Inflammatory macrophage treated with lipopolysaccharide for 4 hours (primary cell): ENCODE results near the gene GCM1.

ENCODE experiments used
- DNase-seq: peaks from one replicate; pipeline ENCODE4 v3.0.0-alpha.2; 2020

The GCM1 gene

DNA sequence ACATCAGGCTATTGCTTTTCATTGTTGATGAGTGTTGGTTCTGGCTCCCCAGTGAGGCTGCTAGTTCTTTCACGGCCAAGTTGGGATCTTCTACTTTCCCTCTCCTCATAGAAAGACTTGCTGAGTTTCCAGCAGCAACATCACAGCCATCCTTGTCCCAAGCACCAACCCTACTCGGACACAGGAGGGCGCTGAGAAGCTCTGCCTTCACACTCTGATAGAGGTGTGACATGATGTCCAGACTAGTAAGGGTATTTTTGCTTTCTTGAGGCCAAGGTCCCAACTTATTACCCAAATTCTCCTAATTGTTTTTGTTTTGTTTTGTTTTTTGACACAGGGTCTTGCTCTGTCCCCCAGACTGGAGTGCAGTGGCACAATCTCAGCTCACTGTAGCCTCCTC is 3.0 kb upstream of the GCM1 start:
- peak; percentile 24 for DNase-seq

DNA sequence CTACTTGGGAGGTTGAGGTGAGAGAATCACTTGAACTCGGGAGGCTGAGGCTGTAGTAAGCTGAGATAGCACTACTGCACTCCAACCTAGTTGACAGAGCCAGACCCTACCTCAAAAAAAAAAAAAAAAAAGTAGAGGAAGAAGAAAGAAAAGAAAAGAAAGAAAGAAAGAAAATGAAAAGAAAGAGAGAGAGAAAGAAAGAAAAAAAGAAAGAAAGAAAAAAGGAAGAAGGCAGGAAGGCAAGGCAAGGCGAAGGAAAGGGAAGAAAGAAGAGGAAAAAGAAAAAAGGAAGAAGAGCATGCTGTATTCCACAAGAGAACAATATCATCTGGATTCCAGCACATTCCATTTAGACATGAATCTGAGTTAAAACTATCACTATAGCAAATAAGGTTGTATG is 3.8 kb downstream of the GCM1 start:
- no peak for DNase-seq

DNA sequence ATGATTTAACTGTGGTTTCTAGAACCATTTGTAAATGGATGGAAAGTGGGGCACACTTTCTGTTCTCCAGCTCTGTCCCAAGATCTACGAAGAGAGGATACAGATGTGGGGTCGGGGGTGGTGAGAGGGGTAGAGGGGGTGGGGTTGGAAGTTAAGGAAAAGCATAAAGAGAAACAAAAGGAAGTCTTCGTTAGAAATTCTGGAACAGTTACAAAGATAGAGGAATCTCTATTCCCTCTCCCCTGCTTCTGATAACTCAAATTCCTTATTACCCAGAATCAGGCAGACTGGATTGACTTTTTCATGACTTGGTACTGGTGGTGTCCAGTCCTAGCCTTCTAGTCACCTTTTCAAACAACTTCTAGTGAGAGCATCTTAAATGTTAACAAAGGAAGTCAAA is 4.9 kb downstream of the GCM1 start:
- DNase-seq: no peak

DNA sequence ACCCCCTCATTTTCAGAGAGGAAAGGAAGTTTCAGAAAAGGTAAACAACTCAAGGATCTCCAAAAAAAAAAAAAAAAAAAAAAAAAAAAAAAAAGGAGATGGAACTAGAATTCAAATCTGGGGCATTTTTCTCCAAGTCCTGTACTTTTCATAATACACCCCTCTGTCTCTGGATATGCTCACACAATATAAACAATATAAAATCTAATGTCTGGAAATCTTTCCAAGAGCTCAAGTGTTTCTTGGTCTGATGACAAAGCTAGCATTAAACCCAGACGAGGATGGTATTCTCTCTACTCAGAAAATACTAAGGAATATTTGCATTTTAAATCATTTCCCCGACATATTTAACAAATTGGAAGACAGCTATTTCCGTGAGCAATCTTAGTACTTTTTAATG is 5.8 kb downstream of the GCM1 start:
- DNase-seq: no peak

DNA sequence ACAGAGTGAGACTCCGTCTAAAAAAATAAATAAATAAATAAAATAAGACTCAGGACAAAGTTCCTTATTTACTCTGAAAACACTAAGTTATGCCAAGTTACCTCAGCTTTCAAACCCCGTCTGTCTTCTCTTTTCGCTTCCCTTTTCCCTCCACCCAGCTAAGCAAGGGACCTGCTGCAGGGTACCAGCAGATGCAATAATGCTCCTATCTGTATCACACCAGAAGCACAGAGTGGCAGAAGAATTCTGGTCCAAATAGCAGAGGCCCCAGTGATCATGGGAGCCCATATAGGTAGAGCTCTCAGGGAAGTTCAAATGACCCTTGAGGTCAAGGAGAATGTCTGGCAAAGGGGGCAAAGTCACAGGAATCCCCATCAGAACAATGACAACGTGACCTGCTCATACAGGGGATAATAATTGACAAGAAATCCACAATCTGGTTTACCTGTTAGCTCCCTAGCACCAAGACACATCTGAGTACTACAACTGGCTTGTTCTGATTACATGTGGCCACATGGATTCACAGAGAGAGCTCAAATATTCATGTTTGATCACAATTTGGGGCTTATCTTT is 8.7 kb downstream of the GCM1 start:
- no peak for DNase-seq

DNA sequence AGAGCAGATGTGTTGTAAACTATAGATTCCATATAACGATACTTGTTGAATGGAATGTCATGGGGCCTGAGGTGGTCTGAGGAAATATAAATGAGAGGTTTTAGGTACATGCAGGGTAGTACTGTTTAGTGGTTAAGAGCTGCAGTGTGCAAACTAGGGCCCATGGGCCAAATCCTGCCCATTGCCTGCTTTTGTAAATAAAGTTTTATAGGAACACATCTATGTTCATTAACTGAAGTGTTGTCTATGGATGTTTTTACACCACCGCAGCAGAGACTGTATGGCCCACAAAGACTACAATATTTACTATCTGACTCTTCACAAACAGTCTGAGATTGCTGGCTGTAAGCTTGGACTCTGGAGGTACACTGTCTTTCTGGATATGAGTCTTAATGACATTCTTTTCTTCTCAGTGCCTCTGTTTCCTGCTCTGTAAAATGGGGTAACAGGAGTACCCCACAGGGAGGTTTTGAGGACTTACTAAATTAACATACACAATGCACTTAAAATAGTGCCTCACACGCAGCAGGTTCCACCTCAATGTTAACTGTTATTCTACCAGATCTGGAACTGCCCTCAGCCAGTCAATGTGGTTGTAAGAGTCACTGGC is 12.5 kb downstream of the GCM1 start:
- no peak for DNase-seq

DNA sequence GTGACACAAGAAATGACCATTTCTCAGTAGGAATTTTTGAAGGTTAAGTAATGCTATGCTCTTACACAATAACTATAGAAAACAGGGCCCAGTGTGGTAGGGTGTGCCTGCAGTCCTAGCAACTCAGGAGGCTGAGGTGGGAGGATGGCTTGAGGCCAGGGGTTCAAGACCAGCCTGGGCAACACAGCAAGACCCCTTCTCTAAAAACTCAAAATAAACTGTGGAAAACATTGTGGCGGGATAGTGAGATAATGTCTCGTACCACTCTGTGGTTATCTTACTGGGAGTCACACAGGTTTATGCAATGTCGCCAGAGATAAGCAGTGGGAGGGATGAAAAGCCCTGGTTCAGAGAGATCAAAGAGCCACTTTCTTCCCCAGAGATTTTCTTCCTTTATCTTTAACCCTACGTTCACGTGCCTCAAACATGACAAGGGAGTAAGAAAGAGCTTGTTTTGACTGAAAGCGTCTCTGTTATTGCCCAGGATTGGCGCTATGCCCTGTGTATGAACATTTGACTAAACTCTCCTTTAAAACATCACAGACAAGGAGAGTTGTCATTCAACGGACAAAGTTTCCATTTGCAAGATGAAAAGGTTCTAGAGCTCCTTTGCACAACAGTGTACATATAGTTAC is 13.9 kb downstream of the GCM1 start:
- no peak for DNase-seq

DNA sequence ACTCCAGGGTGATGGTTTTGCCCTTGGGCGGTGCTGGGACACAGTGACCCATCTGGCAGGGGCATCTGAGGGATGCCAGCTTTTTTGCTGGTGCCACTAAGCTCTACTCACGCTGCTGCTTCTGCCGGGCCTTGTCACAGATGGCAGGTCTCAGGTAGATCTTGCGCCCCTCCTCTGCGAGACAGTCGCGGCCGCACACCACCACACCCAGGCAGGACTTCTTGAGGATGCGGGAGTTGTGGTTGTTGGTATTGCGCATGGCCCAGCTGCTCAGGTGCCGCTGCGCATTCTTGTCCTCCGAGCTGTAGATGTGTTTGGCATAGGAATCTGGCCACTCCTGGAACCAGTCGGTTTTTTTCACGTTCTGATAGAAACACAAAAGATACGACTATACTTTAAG is 14.7 kb downstream of the GCM1 start:
- no peak for DNase-seq

DNA sequence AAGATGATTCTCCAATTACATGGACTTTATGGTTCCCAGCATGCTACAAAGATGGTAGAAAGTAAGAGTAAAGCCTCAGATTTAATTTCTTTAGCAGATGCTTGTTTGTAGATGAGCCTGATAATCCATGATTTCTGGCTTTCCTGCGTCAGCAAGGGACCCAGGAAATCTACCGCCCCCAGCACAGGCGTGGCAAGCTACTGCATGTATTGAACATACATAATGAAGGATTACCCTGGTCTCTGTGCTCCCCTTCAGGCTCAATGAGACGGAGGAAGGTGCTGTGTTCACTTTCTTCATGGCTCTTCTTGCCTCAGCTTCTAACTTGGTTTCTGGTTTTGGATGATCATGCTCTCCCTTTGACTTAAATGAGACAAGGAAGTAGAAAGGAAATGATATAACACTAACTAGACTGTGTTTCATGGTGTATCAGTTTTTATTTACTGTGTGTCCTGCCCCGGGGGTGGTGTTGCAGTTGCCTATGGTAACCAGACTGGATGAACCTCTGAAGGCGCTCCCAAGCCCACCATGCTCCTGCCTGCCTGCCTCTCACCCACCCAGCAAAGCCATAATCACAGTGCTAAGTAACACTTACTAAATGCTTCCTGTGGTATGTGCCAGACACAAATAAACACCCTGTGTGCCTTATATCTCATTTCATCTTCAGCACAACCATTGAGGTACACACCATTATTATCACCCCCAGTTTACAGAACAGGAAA is 17.9 kb downstream of the GCM1 start:
- DNase-seq: no peak

DNA sequence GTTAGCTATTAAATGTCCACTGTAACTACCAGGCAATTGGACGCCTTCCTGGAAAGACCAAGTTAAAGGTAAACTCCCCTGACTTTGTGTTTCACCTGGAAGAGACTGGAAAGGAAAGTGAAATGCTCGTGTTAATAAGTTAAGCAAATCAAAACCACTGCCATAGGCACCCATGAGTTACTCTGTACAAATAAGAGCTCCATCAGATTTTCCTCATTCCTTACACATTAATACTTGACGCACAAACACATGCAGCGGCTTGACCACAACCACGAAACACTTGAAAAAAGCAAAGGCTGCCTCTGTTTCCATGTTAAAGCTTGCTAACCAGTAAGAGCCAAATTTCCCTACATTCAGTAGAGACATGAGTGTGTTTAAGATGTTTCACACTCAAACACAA is 19.8 kb downstream of the GCM1 start:
- DNase-seq: no peak

DNA sequence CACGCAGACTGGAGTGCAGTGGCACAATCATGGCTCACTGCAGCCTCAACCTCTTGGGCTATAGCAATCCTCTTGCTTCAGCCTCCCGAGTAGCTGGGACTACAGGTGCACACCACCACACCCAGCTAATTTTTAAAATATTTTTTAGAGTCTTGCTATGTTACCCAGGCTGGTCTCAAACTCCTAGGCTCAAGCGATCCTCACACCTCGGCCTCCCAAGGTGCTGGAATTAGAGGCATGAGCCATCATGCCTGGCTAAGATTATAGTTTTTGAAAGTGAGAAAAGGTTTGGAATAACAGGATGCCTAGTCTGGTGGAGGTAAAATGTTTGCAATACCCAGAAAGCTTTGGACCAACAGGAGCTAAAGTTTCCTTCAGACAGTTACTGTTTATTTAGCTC is 23.4 kb downstream of the GCM1 start:
- no peak for DNase-seq

DNA sequence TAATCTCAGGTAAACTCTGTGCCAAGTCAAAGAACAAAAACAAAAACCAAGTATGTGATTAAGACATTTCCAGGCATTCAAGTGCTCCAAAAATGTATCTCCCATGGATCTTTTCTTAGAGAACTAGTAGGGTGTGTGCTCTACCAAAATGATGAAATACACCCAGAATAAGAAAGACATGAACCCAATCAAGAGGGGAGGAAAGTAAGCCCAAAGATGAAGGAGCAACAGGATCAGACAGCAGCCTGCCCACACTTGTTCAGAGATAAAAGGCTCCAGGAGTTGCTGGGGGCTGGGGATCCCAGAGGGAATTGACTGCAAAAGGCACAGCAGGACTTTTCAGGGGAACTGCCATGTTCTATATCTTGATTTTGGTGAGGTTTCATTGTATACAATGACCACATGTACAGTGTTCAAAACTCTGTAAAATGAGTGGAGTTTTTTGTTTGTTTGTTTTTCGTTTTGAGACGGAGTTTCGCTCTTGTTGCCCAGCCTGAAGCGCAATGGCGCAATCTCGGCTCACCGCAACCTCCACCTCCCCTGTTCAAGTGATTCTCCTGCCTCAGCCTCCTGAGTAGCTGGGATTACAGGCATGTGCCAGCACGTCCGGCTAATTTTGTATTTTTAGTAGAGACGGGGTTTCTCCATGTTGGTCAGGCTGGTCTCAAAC is 24.4 kb downstream of the GCM1 start:
- no peak for DNase-seq

DNA sequence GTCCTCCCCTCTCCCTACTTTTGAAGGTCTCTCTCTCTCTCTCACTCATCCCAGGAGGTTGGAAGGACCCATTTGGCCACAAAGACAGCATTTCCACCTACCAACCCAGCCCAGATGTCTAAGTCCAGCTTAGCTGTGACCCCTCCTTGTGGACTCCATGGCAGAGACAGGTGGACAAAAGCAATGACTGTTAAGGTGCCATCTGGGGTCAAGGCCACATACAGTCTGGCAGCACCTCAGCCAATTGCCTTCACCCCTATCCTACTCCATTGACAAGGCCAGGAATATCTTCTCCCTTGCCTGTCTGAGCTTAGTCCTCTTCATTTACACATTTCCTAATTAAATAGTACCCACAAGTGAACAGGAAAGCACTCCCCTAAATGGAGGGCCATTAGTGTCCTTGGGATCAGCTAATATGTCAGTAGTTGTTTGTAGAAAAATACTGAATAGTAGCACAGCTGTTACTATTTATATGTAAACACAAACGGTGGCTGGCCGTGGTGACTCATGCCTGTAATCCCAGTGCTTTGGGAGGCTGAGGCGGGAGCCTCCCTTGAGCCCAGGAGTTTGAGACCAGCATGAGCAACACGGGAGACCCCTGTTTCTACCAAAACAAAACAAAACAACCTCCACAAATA is 28.8 kb downstream of the GCM1 start:
- DNase-seq: no peak

DNA sequence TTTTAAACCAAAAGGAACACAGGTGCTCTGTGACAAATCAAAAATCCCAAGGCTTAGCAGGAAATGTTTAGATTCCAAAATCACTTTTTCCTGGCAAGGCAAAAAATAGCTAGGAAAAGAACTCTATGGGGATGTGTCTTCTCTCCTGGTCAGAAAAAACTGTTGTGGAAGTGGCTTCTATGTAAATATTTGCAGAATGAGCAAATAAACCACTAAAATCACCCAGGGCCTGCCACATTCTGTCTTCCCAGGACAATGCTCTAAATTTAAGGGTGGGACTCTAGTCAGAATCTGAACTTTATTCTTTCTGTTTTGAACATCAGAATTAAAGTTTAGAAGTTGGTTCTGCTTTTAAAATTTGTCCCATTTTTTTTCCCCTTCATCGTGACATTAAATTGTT is 29.3 kb downstream of the GCM1 start:
- no peak for DNase-seq

DNA sequence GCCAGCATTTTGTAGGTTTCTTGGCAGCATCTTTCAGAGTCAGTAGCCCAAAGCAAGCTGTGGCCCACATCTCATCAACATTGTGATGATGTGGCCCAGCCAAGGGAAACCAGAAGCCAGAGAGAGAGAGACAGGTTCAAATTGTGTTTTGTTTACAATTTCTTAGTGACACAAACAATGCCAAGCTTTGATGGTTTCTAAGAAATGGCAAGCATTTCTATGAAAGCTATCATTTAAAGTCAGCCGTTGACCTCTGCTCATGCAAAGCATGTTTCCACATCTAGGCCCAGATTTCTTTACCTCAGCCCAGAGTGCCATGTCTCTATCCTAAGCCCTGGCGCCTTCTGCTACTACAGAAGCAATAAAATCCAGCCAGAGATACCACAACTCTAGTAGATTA is 32.9 kb downstream of the GCM1 start:
- no peak for DNase-seq

DNA sequence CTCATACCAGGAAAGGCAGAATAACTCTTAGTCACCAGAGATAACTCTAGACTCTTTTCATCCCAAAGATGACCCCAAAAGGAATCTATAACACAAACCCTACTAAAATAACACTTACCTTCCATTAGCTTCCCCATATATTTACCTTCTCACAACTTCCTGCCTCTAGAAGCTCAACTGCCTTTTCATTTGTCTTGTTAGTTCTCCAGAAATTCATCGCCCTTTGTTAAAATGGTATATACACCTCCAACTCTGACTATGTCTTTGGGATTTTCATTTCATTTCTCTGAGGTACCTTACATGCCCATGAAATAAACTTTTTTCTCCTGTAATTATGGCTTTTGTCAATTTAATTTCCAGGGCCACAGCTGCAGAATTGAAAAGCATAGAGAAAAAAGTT is 33.5 kb downstream of the GCM1 start:
- no peak for DNase-seq

DNA sequence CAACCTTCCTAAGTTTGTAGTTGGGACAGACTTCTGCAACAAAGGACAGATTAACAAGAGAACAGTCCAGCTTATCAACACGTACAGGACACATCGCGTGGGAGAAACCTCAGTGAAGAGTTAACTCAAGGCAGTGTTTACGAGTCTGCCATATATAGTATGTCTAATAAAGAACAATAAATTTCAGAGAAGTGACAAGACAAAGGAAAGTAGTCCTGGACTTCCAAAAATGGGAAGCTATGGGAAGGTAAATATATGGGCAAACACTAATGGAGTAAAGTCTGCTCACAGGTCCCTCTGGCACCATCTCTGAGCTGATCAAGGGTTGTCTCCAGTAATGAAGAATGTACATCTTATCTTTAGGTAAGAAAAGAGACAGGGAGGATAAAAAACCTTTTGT is 34.9 kb downstream of the GCM1 start:
- no peak for DNase-seq

DNA sequence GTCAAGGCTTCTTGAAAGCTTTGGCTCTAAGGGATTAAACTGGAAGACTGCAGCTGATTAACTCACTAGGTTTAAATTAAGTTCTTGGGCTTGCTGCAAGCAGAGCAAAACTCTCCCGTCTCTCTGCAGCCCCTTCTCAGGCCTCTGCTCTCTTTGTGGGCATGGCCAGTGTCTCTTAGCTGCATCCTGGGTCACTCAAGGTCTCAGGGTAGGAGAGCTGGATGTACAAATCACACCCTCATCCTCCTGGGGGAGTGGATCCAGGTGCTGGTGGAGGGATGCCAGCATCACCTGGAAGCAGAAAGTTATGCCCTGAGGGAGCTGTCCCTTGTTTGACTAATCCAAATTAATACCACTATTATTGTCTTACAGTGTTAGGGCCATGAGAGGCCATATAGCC is 35.8 kb downstream of the GCM1 start:
- DNase-seq: no peak

DNA sequence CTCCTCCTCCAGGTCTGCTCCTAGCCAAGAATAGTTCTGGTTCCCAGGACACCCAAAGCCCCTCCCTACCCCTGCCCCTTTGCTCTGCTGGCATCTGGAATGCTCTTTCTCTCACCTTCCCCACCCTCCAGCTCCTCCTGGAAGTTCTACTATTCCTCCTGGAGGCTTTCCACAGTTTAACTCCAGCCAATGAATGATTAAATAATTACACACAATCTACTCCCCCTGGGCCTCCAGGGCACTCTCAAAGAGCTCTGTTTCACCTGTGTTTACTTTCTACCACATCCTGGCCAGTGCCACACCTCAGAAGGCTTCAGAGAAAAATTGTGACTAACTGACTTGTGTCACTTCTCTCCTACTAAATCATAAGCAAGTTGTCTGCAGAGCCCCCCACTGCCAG is 36.2 kb downstream of the GCM1 start:
- no peak for DNase-seq

DNA sequence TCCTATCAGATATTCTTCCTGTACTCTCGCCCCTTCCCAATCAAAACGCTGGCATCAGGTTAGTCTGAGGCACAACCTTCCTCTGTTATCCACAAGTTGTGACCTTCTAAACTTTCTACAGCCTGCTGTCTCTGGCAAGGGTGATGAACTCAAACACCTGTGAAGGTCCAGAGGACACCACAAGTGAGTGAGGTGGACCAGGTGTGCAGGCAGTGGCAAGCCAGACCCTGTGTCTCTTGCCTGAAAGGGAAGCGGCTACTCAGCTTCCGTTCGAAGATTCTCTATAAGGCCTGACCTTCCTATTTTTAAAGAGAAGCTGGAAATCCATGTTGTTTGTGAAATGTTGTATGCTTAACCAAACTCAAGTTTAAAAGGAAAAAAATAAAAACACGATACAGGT is 36.8 kb downstream of the GCM1 start:
- no peak for DNase-seq

DNA sequence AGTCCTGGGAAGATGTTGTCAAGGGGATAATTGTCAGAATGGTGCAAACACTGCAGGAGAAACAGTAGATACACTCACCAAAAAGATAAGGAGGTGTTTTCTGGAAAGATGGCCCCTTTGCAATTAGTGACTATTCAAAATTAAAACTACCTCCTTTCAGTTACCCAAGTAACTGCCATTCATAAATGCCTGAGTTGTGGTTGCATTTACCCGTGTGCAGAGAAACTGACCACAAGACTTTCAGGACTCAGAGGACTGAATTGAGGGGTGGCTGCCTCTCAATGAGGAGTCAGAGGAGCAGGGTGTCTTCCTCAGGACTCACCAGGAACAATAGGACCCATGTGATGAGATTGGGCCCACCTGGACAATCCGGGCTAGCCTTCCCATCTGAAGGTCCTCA is 39.0 kb downstream of the GCM1 start:
- no peak for DNase-seq

DNA sequence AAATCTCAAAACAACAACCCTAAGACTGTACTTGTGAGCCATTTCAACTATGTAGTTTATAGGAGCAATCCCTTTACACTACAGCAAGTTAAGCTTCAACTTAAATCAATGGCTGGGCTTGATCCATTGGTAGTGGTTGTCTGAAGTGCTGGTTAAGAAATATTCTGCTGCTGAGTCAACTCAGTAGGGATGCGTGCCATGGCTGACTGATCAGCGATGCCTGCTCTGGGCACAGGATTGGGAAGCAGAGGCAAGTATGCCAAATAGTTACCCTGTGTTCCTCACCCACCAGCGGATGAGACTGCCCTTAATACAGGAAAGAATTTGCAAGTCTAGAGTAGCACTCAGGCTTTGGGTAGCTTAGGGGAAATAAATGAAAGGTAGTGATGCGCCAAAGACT is 41.5 kb downstream of the GCM1 start:
- DNase-seq: no peak

DNA sequence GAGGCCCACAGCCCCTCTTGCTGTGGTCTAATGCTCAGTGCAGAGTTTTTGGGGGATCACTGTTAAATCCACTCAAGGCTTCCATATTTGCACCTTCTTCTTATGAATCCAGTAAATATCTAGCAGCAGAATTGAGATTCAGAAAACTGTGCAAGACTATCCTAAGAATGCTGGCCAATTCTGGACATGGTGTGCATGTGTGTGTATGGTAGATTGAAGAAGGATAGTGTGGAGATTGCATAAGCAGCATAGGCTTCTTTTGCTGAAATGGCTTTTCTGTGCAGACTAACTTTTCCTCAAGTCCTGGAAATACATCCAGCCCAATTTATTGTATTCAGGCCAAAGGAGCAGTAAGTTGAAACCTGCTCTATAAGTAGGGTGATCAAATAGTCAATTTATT is 43.7 kb downstream of the GCM1 start:
- DNase-seq: no peak
